Suppressor macrophage treated with lipopolysaccharide for 1 hour (primary cell): ENCODE data around the gene BLCAP.
"Not testable (repeated sequence)": the region's sequence is repeated elsewhere in the genome, so short reads cannot be mapped to it uniquely, and the experiment has no call there.

Experiments used
- DNase-seq, 3 donors: peaks; one replicate each; pipeline ENCODE4 v3.0.0-alpha.2; 2020 to 2022

Gene BLCAP

DNA sequence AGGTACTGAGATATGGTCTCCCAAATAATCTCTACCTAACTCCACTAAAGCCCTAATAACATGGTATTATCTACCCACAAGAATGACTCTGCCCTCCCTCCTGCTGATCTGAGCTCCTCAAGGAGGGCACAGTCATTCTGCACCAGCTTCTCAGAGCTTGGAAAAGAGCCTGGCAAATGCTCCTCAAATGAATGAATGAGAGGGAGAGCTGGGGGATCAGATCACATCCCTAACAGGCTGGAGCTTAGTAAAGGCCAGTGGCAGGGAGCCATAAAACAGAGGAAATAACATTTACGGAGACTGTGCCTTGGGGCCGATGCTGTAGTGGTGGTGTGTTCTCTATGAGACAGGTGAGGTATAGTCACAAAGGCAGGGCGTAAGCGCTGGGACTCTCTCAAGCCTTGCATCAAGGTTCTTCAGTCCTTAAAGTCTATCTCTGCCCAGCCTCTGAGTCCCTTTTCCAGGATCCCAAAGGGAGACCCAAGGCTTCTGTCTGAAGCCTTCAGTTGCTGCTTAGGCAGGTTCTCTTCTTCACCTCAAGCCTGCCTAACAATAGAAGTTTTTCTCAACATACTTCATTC is 13.8 kb downstream of the BLCAP start:
- no peak for DNase-seq

DNA sequence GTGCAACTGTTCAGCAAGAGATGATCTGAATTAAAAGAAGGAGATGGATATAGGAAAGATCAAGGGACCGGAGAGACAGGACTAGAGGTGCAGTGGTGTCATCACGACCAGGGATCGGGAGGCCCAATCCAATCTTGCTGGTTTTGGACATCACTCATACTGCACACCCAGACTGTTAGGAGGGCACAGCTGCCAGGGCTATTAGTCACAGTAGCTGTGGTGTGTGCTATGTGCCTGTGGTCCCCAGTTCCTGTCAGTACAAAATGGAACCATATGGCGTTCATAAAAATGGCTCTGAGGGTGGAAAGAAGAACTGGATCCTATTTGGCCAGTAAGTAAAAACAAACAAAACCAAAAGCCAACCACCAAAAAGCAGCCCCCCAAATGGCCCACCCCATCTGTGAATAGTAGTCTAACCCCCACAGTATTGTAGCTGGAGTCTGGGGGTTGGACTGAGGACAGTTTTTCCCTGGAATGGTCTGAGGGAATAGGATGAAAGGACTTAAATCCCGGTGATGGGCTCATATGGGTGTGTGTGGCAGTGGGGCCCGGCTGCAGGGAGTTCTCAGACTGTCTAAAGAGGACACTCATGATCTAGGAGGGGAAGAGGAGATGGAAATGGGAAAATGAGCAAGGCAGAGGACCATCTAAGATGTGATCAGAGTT is 15.9 kb downstream of the BLCAP start:
- DNase-seq, result no peak

DNA sequence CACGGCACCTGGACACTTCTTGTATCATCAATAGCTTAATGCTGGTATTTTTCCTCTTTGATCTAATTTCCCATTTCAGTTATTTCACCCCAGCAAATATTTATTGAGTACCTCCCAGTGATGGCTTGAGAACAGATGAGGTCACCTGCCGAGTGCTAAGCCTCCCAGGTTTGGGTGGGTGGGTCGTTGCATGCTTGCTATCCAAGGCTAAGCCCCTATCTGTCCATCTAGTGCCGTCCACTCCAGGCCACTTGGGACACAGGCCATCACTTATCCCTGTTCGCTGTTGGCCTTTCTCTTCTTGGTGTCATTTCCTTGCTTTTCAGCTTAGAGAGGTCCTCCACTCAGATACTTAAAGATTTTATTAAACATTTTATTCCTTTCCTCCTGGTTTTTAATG is 17.4 kb downstream of the BLCAP start:
- no peak for DNase-seq

DNA sequence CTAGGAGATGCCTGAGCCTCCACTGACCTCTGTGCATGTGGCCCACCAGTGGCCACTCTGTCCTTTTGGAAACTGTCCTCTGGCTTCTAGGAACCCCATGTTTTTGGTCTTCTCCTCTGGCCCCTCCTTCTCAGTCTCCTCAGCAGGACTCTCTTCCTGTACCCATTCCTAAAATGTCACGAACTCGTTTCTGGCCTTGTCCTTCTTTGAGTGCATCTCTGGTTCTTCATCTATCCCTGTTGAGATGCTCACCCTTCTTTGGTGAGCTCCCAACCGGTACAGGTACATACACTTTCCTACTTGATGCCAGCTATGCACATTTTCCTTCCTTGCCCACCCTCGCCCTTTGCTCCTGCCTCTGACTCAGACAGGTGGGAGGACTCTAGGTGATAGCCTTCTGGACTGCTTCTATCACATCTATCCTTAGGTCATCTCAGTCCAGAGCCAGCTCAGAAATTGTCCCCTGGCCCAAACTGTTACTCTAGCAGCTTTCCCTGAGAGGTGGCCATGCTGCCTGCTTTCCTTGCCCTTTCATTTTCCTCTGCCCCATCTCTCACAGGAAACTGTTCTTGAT is 21.4 kb downstream of the BLCAP start:
- DNase-seq, result no peak

DNA sequence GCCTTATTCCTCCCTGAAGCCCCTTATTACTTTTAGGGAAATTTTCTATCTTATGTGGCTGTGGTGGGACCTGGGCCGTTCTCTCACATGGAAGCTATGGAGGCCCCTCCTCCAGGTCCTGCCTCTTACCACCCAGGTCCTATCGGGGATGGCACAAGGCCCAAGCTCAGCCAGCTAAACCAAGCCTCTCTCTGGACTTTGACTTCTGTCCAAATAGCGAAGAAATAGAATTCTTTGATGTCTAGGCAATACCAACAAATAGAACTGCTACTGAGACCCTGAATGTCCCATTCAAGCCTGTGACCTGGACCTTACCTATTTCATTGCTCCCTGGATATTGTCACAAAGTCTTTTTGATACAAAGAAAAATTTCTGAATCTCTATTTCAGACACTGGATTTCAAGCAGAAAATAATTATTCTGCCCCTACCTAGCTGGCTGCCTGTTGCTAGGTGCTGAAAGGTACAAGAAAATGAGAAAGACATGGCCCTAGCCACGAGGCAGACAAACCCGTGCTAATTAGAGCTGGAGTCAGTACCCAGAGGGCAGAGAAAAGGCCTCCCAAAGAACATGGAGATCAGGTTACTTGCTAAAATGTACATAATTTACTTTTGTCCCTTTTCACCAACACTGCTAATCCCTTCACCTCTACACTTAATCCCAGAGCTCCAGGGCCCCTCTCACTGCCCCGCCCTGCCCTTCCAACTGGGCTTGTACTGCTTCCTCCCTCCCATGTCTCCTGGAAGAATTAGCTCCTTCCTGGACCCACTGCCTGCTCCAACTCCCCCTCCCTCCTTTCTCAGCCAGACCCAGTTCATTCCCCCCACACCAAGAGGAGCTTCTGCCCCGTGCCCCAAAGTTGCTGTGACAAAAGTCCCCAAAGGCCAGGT is 22.2 kb downstream of the BLCAP start:
- DNase-seq, result no peak

DNA sequence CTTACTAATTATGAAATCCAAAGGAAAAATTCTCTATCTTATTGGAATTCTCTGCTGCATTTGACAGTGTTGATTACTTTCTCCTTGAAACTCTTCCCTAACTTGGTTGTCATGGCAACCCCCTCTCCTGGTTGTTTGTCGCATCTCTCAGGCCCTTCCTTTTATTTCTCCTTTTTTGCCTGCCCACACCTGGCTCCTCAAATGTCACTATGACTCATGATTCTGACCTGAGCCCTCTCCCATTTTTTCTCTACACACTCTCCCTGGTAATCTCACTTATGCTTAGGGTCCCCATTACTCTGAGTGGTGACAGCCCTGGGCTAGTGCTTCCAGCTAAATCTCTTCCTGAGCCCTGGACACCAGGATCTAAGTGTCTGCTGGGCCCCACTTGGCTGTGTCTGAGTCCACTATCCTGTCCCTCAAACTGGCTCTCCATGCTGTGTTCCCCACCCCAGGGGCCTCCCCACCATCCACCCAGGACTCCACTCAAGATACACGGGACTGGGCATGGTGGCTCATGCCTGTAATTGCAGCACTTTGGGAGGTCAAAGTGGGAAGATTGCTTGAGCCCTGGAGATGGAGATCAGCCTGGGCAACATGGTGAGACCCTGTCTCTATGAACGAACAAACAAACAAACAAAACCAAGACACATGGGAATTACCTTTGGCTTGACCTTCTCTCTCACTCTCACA is 23.1 kb downstream of the BLCAP start:
- no peak for DNase-seq

DNA sequence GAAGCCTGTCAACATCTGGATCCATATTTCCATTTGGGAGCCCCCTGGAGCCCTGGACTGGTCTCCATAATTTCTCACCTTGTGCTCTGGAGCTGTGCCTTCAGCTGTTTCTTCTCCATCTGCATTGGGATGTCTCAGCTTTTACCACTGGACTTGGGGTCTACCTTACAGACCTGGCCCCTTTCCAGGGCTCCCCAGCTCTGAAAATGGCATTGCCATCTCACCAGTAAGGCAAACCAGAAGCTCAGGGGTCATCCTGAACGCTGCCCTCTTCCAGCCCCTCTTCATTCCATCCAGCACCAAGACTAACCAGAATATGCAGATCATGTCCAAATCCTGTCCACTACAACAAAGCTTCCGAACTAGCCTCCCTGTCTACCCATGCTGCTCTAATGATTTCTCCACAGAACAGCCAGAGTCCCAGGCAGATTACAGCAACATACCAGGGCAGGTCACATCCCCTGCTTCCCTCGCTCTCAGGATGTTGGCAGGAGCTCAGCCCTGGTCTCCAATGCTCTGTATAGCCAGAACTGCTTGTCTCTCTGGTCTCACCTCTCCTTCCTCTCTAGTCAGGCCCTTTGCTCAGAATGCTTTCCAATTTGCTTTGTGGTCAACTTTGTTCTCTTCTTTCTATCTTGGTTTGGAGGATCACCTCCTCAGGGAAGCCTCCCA is 24.3 kb downstream of the BLCAP start:
- DNase-seq, result no peak

DNA sequence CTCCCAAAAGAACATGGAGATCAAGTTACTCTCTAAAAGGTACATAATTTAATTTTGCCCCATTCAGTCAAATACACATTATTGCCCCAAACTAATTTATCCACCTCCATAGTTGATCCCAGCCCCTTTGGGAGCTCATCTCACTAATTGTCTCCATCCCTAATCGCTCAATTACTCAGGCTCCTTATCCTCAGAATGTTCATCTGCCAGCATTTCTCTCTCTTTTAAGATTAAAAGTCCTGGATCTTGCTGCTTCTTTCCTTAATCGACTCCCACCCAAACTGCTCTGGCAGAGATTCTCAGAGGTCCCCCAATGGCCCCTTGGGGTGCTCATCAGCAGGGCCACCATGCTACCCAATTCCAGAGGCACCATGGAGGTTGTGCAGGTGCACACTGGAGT is 25.0 kb downstream of the BLCAP start:
- DNase-seq, result no peak

DNA sequence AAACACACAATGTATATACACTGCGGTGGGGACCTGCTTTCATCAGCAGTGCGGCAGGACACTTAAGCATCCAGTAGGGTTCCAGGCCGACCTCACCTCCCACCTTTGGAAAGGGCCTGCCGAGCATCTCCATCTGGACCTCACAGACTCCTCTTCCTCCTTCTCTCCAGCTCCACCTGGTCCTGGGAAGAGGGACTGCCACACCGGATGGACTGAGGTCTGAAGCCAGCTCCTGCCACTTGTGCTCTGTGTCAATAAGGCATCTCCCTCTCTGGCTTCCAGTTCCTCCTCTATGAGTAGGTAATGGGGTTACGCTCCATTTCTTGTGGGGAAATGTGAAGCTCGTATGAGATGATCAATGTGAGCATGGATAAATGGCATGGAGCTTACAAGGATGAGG is 25.7 kb downstream of the BLCAP start:
- DNase-seq, result no peak

DNA sequence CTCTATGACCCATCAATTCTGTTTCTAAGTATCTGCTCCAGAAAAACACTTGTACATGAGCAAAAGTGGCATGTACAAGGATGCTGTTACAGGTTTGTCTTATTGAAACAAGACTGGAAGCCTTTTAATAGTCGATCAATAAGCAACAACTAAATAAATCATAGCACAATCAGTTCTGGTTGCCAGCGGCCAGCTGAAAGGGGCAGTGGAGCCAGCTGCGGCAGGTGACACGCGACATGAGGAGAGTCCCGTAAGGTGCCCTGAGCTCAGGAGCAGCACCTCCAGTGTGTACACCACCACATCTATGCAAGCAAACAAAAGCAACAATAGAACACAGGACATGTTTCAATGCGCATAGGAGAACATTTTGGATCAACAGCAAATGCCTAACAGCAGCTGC is 27.4 kb downstream of the BLCAP start:
- no peak for DNase-seq

DNA sequence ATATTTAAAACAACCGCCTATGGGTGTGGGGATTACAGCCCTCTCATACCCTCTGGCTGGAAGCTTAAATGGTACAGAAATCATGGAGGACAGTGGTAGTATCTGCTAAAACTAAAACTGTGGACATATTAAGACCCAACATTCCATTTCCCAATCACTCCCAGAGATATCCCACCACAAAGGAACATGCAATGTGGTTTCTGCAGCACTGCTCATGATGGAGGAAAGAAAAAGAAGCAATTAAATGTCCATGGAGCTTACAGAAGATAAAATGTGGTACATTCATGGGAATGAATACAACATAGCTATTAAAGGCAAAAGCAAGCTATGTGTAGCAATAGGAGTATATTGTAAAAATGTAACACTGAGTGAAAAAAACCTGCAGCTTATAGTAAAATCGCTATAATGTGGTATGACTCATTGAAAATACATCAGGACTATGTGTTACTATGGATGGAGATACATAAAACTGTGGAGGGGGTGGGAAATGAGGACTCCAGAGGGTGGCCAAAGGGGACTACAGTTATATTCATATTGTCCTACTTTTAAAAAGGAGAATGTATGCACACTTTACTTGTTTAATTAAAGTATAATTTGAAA is 29.5 kb downstream of the BLCAP start:
- DNase-seq, result no peak

DNA sequence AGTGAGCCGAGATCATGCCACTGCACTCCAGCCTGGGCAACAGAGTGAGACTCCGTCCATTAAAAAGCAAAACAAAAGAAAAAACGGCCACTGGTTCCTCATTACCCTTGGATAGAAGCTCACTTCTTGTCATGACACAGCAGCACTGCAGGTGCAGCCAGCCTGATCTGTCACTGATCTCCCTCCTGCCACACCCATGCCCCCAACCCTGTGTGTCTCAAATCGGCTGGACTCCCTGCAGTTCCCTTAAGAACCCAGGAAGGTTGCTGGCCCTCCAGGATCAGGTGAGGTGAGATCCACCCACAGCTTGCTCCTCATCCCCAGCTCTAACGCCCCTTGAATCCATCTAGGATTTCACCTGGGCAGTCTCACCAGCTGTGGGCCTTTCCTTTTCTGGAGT is 32.9 kb downstream of the BLCAP start:
- no peak for DNase-seq

DNA sequence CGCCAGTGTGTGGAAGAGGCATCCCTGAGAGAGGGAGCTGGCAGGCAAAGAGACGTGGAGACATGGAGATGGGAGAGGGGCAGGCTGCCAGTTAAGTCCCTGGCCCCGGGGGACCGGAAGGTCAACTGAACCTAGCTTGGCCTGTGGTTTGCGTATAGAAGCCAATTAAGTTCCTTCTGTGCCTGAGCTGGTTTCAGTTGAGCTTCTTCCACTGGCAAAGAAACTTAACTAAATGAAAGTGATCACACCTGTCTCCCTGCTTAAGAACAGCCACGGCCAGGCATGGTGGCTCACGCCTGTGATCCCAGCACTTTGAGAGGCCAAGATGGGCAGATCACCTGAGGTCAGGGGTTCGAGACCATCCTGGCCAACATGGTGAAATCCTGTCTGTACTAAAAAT is 33.4 kb downstream of the BLCAP start:
- no peak for DNase-seq

DNA sequence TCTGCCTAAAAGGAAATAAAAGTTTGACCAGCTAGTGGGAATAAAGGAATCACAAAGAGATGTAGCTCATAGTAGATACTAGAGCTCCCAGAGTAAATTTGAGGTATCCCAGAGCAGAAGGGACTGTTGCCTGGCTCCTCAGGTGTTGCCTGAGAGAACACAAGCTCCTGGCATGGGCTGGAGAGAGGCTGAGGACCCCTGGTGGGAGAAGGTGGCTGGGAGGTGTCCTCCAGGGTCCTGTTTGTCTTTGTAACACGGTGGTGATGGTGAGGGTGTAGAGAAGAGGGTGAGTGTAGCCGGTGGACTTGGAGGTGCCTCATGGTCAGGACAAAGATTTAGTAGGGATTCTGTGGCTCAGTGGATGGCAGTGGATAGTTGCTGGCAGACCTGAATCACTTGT is 34.7 kb downstream of the BLCAP start:
- DNase-seq, result no peak

DNA sequence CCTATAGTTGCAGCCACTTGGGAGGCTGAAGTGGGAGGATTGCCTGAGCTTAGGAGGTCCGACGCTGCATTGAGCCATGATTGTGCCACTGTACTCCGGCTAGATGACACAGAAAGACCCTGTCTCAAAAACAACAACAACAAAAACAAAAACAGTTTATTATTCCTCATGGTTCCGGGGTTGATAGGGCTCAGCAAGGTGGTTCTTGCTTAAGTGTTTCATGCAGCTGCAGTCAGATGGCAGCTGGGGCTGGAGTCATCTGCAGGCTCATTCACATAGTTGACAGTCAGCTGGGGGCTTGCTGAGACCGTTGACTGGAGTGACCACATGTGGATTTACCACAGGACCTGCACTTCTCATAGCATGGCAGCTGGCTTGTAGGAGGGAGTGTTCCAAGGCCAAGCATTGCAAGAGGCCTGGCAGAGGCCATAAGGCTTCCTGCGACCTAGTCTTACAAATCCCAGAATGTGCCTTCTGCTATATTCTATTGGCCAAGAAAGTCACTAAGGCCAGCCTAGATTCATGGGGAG is 35.5 kb downstream of the BLCAP start:
- DNase-seq, result no peak

DNA sequence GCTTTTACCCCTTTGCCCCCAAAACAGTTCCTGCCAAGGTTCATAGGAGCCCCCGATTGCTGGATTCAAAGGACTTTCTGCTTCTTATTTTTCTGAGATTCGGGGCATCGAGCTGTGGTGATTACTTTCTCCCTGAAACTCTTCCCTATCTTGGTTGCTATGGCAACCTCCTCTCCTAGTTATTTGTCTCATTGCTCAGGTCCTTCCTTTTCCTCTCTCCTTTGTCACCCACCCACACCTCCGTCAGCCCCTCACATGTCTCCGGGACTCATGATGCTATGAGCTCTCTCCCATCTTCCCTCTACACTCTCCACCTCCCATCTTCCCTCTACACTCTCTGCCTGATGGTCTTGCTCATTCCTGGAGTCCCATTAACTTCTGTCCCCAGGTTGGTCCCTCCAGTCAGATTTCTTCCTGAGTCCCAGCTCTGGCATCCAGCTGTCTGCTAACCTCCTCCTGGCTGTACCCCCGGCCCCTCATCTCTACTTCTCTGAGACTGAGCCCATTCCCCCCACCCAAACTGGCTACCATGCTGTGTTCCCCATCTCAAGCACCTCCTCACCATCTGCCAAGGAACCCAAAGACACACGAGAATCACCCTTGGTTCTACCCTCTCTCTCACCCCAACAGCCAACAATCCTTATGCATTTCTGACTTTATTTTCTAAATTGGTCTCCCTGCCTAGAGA is 36.9 kb downstream of the BLCAP start:
- DNase-seq, result no peak

DNA sequence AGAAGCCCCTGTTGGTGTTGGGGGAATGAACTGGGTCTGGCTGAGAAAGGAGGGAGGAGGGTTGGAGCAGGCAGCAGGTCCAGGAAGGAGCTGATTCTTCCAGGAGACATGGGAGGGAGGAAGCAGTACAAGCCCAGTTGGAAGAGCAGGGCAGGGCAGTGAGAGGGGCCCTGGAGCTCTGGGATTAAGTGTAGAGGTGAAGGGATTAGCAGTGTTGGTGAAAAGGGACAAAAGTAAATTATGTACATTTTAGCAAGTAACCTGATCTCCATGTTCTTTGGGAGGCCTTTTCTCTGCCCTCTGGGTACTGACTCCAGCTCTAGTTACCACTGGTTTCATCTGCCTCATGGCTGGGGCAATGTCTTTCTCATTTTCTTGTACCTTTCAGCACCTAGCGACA is 41.5 kb downstream of the BLCAP start:
- not testable (repeated sequence) for DNase-seq

DNA sequence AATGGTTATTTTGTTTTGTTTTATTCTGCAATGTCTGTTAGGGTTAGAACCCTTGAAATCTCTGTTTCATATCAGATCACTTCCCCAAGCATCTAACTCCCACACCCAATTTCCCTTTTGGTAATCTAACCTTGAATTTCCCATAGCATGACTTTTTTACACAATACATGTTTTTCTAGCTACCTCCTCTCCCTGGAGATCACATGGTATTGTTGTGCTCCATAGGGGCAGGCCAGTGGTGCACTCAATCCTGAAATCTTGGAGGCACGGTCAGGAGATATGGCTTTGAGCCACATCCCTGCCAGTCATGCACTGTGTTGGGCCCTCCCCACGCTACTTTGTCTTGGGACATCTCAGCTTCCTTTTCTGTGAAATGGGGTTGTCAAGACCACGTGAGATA is 43.3 kb downstream of the BLCAP start:
- peak; percentile 78 to 84 (median 83) for DNase-seq

DNA sequence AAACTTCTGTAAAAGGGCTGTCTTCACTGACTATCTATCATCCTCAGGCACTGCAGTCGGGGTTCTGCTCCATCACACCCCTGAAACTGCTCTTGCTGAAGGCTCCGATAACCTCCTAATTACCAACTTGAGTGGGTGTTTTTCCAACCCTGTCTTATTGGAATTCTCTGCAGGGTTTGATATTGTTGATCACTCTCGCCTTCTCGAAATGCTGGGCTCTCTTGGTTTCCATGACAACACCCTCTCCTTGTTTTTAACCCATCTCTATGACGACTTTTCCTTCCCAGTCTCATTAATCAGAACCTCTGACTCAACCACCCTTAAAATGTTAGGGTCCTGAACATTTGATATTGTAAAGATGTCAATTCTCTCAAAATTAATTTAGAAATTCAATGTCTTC is 46.1 kb downstream of the BLCAP start:
- DNase-seq, result no peak

DNA sequence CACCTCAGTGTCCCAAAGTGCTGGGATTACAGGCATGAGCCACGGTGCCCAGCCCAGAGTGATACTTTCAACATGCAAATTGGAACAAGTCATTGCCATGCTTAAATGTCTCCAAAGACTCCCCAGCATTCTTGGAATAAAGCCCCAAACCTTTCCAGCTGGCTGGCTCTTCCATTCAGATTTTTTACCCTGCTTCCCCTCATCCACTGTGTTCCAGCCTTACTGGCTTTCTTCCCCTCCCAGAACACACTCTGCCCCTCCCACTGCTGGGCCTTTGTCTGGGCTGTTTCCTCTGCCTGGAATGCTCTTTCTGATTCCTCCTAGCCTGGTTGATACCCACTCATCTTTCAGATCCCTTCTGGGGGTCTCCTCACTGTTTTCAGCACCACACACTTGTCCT is 46.8 kb downstream of the BLCAP start:
- DNase-seq, result no peak
